NCI-H2171 (cell line): ENCODE measurements around the gene POLR1E.

ENCODE experiments used
- DNase-seq: peaks from one replicate; lab custom pipeline; 2025; lab: John Stamatoyannopoulos, UW

POLR1E gene

GRCh38 chr9:37485389-37486255 is at the start of gene POLR1E:
POLR1E (plus strand) TSS chr9:37485948; CDS start chr9:37486048, 100 bp downstream.
- peak; percentile 67 for DNase-seq

GRCh38 chr9:37436540-37436939 is 49.2 kb upstream of the POLR1E start:
- DNase-seq, result no peak

- DNase-seq, result no peak
Observed at GRCh38 chr9:37437010-37437409, 48.7 kb upstream of the POLR1E start.

- no peak for DNase-seq
Observed at GRCh38 chr9:37437621-37438020, 48.1 kb upstream of the POLR1E start.

GRCh38 chr9:37438359-37438758 is 47.4 kb upstream of the POLR1E start:
- no peak for DNase-seq

GRCh38 chr9:37441776-37442370 is 43.9 kb upstream of the POLR1E start:
- DNase-seq, result no peak

- no peak for DNase-seq
Observed at GRCh38 chr9:37442556-37442955, 43.2 kb upstream of the POLR1E start.

GRCh38 chr9:37443566-37443965 is 42.2 kb upstream of the POLR1E start:
- DNase-seq, result no peak

GRCh38 chr9:37444890-37445289 is 40.9 kb upstream of the POLR1E start:
- DNase-seq, result no peak

GRCh38 chr9:37445832-37446231 is 39.9 kb upstream of the POLR1E start:
- DNase-seq, result no peak

GRCh38 chr9:37446401-37446800 is 39.3 kb upstream of the POLR1E start:
- no peak for DNase-seq

GRCh38 chr9:37447111-37447510 is 38.6 kb upstream of the POLR1E start:
- no peak for DNase-seq

- no peak for DNase-seq
Observed at GRCh38 chr9:37449862-37450632, 35.7 kb upstream of the POLR1E start.

GRCh38 chr9:37451628-37452027 is 34.1 kb upstream of the POLR1E start:
- no peak for DNase-seq

- DNase-seq, result no peak
Observed at GRCh38 chr9:37452611-37453010, 33.1 kb upstream of the POLR1E start.

- no peak for DNase-seq
Observed at GRCh38 chr9:37453827-37454226, 31.9 kb upstream of the POLR1E start.

- no peak for DNase-seq
Observed at GRCh38 chr9:37454238-37454637, 31.5 kb upstream of the POLR1E start.

- no peak for DNase-seq
Observed at GRCh38 chr9:37455884-37456647, 29.7 kb upstream of the POLR1E start.

GRCh38 chr9:37456817-37457216 is 28.9 kb upstream of the POLR1E start:
- no peak for DNase-seq

- no peak for DNase-seq
Observed at GRCh38 chr9:37464006-37464405, 21.7 kb upstream of the POLR1E start.

- DNase-seq, result peak; percentile 90
Observed at GRCh38 chr9:37464426-37465248, 21.1 kb upstream of the POLR1E start.
